VCaP (cell line): ENCODE data around the gene LRRC46.

ENCODE experiments used
- H3K27ac ChIP-seq: fragments of 450-650 bp; 2 replicates; pipeline ENCODE4 v1.5.1; 2017
- TF ChIP-seq, protein P1 (sequence below): fragments of 450-650 bp; conservative IDR thresholded peaks from 2 replicates; pipeline ENCODE4 v1.5.1; 2017; ENCODE audit warnings: mild to moderate bottlenecking, moderate library complexity

The LRRC46 gene

DNA sequence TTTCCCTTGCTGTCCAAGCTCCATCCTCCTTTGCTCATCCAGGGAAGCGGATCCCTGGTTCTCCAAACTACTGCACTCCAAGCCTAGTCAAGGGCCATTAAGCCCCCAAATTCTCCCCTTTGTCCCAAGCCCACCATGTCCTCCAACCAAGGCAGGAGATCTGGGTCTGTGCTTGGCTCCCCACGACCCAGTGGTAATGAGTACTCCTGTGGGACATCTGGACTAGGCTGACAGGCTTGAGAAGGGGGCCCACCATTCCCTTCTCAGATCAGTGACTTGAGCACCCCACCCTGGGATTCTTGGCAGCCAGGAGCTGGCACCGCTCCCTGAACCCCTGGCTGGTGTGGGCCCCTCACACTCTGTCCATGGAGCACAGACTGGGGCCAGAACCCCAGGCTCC, 27.0 kb upstream of the LRRC46 start:
- no peak overlapping the region for H3K27ac ChIP-seq
- TF ChIP-seq, protein P1, sequence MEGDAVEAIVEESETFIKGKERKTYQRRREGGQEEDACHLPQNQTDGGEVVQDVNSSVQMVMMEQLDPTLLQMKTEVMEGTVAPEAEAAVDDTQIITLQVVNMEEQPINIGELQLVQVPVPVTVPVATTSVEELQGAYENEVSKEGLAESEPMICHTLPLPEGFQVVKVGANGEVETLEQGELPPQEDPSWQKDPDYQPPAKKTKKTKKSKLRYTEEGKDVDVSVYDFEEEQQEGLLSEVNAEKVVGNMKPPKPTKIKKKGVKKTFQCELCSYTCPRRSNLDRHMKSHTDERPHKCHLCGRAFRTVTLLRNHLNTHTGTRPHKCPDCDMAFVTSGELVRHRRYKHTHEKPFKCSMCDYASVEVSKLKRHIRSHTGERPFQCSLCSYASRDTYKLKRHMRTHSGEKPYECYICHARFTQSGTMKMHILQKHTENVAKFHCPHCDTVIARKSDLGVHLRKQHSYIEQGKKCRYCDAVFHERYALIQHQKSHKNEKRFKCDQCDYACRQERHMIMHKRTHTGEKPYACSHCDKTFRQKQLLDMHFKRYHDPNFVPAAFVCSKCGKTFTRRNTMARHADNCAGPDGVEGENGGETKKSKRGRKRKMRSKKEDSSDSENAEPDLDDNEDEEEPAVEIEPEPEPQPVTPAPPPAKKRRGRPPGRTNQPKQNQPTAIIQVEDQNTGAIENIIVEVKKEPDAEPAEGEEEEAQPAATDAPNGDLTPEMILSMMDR = no peak

DNA sequence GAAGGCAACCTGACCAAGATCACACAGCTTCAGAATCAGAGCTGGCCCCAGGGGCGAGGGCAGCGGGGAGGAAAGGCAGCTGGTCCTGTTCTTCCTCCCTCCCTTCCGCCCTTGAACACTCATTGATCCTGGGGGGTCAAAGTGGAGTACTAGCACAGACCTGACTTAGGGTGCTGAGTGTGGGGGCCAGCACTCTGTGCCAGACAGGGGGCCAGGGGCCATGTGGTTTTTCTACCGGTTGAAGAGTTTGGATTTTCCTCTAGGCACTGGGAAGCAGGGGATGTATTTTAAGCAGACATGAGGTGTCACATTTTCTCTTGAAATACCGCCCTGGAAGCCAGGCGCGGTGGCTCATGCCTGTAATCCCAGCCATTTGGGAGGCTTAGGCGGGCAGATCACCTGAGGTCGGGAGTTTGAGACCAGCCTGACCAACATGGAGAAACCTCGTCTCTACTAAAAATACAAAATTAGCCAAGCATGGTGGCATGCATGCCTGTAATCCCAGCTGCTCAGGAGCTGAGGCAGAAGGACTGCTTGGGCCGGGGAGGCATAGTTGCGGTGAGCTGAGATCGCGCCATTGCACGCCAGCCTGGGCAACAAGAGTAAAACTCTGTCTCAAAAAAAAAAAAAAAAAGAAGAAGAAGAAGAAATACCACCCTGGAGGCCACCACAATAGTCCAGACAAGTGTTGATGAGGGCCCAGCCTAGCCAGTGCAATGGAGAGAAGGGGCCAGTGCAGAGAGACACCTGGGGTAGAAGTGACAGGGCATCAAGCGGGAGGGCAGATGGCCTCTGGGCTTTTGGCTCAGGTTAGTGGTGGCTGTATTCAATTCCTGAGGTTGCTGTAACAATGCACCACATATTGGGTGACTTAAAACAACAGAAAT, 25.2 kb upstream of the LRRC46 start:
- H3K27ac ChIP-seq = no peak overlapping the region
- TF ChIP-seq, protein P1 = no peak

DNA sequence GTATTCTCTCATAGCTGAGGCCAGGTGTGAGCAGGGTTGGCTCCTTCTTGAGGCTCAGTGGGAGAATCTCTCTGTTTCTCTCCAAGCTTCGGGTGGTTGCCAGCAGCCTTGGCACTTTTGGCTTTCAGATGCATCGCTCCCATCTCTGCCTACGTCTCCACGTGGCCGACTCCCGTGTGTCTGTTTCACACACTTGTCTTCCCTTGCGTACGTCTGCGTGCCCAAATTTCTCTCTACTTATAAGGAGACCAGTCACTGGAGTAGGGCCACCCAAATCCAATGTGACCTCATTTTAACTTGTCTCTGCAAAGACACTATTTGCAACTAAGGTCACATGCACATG, 24.6 kb upstream of the LRRC46 start:
- TF ChIP-seq, protein P1 = no peak
- no peak overlapping the region for H3K27ac ChIP-seq

DNA sequence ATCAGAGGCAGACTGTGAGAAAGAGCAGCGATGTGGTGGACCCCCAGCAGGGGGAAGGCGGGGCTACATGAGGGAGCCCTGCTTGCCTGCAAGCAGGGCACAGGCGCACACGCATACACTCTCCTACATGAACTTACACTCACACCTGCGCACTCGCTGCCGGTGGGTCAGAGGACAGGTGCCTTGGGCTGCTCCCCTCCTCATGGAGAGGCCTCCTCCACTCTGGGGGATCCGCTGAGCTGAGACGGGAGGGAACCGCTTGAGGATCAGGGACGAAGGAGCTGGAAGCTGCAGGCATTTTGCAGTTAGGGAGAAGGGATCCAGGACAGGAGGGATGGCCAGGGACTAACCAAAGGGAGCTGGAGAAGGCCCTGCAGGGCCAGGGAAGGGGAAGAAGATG, 24.0 kb upstream of the LRRC46 start:
- TF ChIP-seq, protein P1 = no peak
- no peak overlapping the region for H3K27ac ChIP-seq

DNA sequence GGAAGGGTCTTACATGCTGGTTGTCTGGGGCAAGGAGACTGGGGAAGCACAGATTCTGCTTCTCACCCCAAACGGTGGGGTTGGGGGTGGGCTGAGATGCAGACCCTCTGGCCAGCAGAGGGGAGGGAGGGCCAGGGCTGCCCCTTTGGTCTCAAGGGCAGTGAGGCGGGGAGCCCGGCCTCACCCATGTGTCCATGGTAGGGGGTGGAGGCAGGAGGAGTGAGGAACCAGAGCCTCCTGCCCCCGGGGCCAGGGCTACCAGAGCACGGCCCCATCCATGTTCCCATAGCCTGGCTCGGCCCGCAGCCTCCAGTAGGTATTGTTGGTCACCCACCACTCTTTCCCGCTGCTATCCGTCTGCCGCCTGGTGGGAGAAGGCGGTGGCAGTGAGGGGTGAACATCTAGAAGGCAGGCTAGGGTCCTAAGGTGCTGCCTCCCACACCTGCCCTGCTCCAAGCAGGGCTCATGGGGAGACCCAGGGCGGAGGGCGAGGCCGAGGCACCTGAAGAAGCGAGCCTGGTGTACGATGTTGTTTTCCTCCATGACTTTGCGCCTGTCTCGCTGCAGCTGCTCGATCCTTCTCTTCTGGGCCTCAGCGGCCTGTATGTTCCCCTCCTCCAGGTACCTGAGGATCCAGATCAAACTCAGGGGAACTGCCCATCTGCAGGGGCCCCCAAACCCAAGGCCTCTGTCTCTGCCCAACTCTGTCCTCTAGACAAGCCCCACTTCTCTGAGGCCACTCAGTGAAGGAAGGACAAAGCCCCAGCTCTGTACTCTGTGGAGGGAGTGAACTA, 23.2 kb upstream of the LRRC46 start:
- H3K27ac ChIP-seq = no peak overlapping the region
- TF ChIP-seq, protein P1 = no peak

DNA sequence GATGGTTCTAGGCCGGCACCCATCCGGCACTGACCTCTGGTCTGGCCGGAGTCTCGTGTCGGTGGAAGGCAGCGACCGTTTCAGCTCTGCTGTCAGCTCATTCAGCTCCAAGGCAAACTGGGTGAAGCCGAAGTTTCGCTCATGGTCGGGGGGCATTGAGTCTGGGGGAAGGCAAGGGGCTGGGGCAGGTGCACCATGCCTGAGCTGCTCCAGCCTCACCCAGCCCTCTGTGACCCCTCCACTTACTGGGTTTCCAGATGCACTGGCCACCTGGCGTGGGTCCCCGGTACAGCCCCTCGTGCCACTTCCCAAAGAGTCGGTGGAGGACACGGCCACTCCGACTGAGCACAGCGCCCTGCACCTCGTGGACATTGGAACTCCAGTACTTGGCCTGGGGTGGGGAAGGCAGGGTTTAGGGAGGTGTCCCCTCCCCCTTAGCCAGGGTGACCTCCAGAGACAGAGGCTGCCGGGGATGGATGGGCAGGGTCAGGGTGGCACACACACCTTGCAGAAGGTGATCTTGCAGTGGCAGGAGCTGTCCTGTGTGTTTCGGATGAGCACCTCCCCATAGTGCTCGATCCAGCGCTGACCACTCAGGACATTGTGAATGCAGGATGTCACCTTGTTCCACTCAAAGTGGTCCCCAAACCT, 22.5 kb upstream of the LRRC46 start:
- H3K27ac ChIP-seq = peak overlapping the region; percentile 59; the same call in 1 of the 2 replicates
- TF ChIP-seq, protein P1 = no peak
